Spleen (tissue), 11 donors: ENCODE data around the gene GPR62. TPM values are rescaled to one million over a fixed set of nuclear protein-coding genes. Genes with fewer than 3 reads are reported as not detected.

Experiments
- DNase-seq: peaks from one replicate; pipeline ENCODE4 v3.0.0-alpha.2; 2020
- H3K27ac ChIP-seq, 8 donors: fragments of 200-600 bp; sonication (generic) in 7 of 8; 1 replicate in 4 of 8; 2 replicates in 4 of 8; pipeline versions ENCODE4 v1.5.0 to v1.8.0; 2016 to 2021; ENCODE audit warnings: inconsistent platforms in 4 of 8, mild to moderate bottlenecking in 4 of 8, moderate library complexity in 1 of 8
- H3K27me3 ChIP-seq, 7 donors: fragments of 200-600 bp; sonication (generic) in 6 of 7; replicated peaks in 1 of 7; 1 replicate in 4 of 7; 2 replicates in 3 of 7; pipeline versions ENCODE4 v1.5.0 to v1.8.0; 2016 to 2021; ENCODE audit warnings: inconsistent platforms in 3 of 7, mild to moderate bottlenecking in 1 of 7
- H3K36me3 ChIP-seq, 6 donors: fragments of 200-600 bp; sonication (generic) in 5 of 6; 1 replicate in 4 of 6; 2 replicates in 2 of 6; pipeline versions ENCODE4 v1.5.0 to v1.8.0; 2016 to 2021; ENCODE audit warnings: inconsistent platforms in 2 of 6
- H3K4me1 ChIP-seq, 6 donors: fragments of 200-600 bp; sonication (generic) in 5 of 6; 1 replicate in 3 of 6; 2 replicates in 3 of 6; pipeline versions ENCODE4 v1.5.0 to v1.8.0; 2016 to 2021; ENCODE audit warnings: inconsistent platforms in 3 of 6
- H3K4me3 ChIP-seq, 8 donors: fragments of 200-600 bp; sonication (generic) in 7 of 8; 1 replicate in 4 of 8; 2 replicates in 4 of 8; pipeline versions ENCODE4 v1.5.0 to v1.8.0; 2016 to 2021; ENCODE audit warnings: inconsistent platforms in 4 of 8, mild to moderate bottlenecking in 4 of 8, moderate library complexity in 2 of 8
- H3K9me3 ChIP-seq, 8 donors: fragments of 200-600 bp; sonication (generic) in 7 of 8; 1 replicate in 4 of 8; 2 replicates in 4 of 8; pipeline versions ENCODE4 v1.5.0 to v1.8.0; 2016 to 2021; ENCODE audit warnings: inconsistent platforms in 4 of 8
- POLR2A ChIP-seq, 3 donors: fragments of 450-650 bp; IDR thresholded peaks; one replicate each; pipeline ENCODE4 v1.5.1; 2017; ENCODE audit warnings: antibody characterized with exemption in 3 of 3, mild to moderate bottlenecking in 1 of 3
- POLR2AphosphoS5 ChIP-seq, 3 donors: sonication (generic); formaldehyde crosslinking; IDR thresholded peaks; one replicate each; pipeline ENCODE4 v1.5.1; 2017; ENCODE audit warnings: antibody characterized with exemption in 3 of 3
- WGBS, 5 donors: extraction: QIAGEN DNeasy Blood & Tissue Kit in 3 of 5; methylation state at CpG; one replicate each; pipeline versions ENCODE4 v1.1.5 to v1.1.7; 2013 to 2018; 5-methylcytosine and 5-hydroxymethylcytosine counted together
- intact Hi-C: fragments of 100-400 bp; cut with DNase I; formaldehyde crosslinking; loops from one replicate; pipeline ENCODE4 v1.15.0; 2023; ENCODE audit warnings: low total_unique reads
- polyA plus RNA-seq, 3 donors: library from polyadenylated mRNA; stranded (reverse); fragments of 200-250 nt; gene quantifications; one replicate each; pipeline ENCODE4 v1.2.1, GENCODE V29; 2013
- small RNA-seq, 4 donors: library from RNA; depleted of rRNA; stranded (forward); fragments of <200 nt; gene quantifications; one replicate each; pipeline ENCODE3, GENCODE V24; 2016
- total RNA-seq, 7 donors: library from RNA; depleted of rRNA in 3 of 7; stranded (reverse); fragments of >200 nt in 3 of 7; fragmentation: NEBNext Ultra II Directional in 4 of 7; extraction: Animal tissue kit (Norgen Biotek cat#: 25700) in 4 of 7; gene quantifications; one replicate each; pipeline versions ENCODE4 v1.1.0 to v1.2.1, GENCODE V29; 2016 to 2021
- TF ChIP-seq, protein P1 (sequence below), 11 experiments: fragments of 200-600 bp in 7 of 11; fragments of 450-650 bp in 4 of 11; sonication (generic) in 4 of 11; IDR thresholded peaks in 8 of 11; conservative IDR thresholded peaks in 3 of 11; 1 replicate in 7 of 11; 2 replicates in 4 of 11; pipeline versions ENCODE4 v1.4.0 to v1.8.0; 2016 to 2021; ENCODE audit warnings: antibody characterized with exemption in 11 of 11, inconsistent platforms in 4 of 11, mild to moderate bottlenecking in 1 of 11
- donor health status: healthy with polysubstance abuse.
- donor health status: DM: no; HTN: no; CAD: no; lungs with moderate emphysema.
- donor health status: DM: no; HTN: no; CAD: no.
- donor health status: Bipolar disorder and iron deficiency.
- donor health status: healthy.
- donor health status: DM: no; HTN: no; CAD: no.
- donor health status: DM: yes; HTN: yes; CAD: no.

GPR62 gene
- total and polyA plus RNA-seq, 10 donors, result 0.04 to 0.39 (median 0.05) TPM; not detected in 6

DNA sequence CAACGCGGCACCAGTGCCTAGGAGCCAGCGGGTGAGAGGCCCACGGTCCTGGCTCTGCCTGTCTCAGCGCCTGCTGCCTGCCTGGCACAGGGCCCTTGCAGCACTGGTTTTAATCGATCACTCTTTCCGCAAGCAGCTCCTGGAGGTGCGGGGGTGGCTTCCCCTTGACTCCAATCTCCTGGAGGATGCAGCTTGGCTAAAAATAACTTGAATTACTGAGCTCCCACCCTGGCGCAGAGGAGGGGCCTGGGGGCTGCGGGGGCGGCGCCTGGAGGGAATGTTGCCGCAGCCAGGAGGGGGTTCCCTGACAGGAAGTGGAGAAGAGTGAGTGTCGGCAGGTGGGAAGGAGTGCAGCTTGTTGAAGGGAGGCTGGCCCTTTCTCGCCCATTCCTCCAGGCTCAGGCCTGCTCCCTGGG is 50.4 kb downstream of the GPR62 start:
- Histone ChIP-seq H3K27ac (peak overlapping the region in 7 of 8 donors; percentile 13 to 66 (median 51)), H3K9me3 (no peaks in the 10 kb centered on the region), H3K4me1 (peaks cover 15 to 46% (median 39%) of the 10 kb centered on the region in 6 donors), H3K4me3 (no peak overlapping the region), H3K36me3 (no peaks in the 10 kb centered on the region), H3K27me3 (no peaks in the 10 kb centered on the region)
- DNase-seq, result no peak
- TF ChIP-seq POLR2A (IDR thresholded peaks at IDR 0.05) (no peak), POLR2AphosphoS5 (IDR thresholded peaks at IDR 0.05) (peak in 2 of 3 donors; percentile 55 to 56)
- intact Hi-C loops, result loop anchor here (10.0 kb wide), 1 partner anchor 49 kb away; the partner anchor contains the start of gene DUSP7
- WGBS, 5 donors, result 20 to 37% (median 30%) methylated on average over 14 to 15 of the region's 15 CpGs

DNA sequence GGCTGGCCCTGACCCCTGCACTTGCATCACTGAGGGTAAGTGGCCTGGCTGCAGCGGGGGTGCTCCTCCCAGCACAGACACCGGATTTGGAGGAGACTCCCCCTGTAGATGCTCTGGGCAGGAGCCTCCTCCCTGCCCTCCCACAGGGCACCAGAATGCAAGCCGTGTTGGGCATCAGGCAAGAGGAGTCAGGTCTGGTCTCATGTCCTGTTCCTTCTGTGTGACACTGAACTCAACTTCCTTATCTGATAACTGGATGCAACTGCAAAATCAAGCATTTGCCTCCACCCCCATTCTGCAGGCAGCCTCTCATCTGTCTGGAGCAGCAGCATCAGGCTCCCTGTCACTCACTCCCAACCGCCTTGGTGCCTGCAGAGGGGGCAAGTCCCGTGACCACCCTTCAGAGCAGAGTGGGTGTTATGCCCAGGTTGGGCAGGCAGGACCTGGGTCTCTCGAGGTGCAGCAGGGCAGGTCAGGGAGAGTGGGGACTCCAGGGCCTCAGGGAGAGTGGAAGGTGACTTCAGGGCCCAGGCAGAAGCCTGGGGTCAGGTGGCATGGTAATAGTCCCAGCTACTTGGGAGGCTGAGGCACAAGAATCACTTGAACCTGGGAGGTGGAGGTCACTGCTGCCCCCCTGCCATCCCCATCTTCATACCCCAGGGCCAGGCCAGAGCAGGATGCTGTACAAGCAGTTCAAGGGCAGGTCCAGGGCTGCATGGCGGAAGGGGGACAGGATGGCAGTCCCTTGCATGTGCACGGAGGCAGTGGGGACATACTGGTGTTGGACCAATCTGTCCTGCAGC is 51.0 kb downstream of the GPR62 start:
- intact Hi-C loops, result loop anchor here (10.0 kb wide), 1 partner anchor 49 kb away; the partner anchor contains the start of gene DUSP7
- Histone ChIP-seq H3K27me3 (no peaks in the 10 kb centered on the region), H3K4me1 (peaks cover 15 to 45% (median 37%) of the 10 kb centered on the region in 6 donors), H3K4me3 (no peak overlapping the region), H3K9me3 (no peaks in the 10 kb centered on the region), H3K36me3 (no peaks in the 10 kb centered on the region), H3K27ac (peak overlapping the region in 6 of 8 donors; percentile 13 to 66 (median 51))
- TF ChIP-seq POLR2AphosphoS5 (IDR thresholded peaks at IDR 0.05) (peak in 2 of 3 donors; percentile 43 to 44), POLR2A (IDR thresholded peaks at IDR 0.05) (no peak)
- TF ChIP-seq, protein P1, sequence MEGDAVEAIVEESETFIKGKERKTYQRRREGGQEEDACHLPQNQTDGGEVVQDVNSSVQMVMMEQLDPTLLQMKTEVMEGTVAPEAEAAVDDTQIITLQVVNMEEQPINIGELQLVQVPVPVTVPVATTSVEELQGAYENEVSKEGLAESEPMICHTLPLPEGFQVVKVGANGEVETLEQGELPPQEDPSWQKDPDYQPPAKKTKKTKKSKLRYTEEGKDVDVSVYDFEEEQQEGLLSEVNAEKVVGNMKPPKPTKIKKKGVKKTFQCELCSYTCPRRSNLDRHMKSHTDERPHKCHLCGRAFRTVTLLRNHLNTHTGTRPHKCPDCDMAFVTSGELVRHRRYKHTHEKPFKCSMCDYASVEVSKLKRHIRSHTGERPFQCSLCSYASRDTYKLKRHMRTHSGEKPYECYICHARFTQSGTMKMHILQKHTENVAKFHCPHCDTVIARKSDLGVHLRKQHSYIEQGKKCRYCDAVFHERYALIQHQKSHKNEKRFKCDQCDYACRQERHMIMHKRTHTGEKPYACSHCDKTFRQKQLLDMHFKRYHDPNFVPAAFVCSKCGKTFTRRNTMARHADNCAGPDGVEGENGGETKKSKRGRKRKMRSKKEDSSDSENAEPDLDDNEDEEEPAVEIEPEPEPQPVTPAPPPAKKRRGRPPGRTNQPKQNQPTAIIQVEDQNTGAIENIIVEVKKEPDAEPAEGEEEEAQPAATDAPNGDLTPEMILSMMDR (IDR thresholded peaks at IDR 0.05 in 8 of 11, conservative IDR thresholded peaks at IDR 0.05 in 3 of 11), result no peak
- WGBS, 5 donors, result 18 to 53% (median 50%) methylated on average over 2 to 8 of the region's 8 CpGs
- no peak for DNase-seq

DNA sequence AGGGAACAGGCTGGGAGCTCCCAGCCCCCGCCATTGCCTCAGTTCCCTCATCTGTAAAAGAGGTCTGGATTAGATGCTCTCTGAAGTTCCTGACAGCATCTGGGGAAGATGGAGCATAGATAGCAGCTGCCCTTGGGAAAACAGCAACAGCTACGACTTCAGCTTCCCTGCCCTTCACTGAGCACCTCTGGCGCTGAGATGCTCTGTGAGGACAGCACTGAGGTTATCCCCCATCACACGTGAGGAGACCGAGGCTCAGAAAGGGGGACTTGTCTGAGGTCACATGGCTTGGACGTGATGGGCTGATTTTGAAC is 51.6 kb downstream of the GPR62 start:
- WGBS, 5 donors, result 73 to 90% (median 88%) methylated on average over 5 to 6 of the region's 6 CpGs
- intact Hi-C loops, result loop anchor here (10.0 kb wide), 1 partner anchor 48 kb away; the partner anchor contains the start of gene DUSP7
- peak overlapping the region in 1 of 8 donors; percentile 66 for H3K27ac ChIP-seq
- H3K27me3 ChIP-seq, result no peaks in the 10 kb centered on the region
- no peak overlapping the region for H3K4me3 ChIP-seq
- H3K4me1 ChIP-seq, result peaks cover 15 to 39% (median 32%) of the 10 kb centered on the region in 6 donors
- no peaks in the 10 kb centered on the region for H3K9me3 ChIP-seq
- no peak for DNase-seq
- TF ChIP-seq POLR2A (IDR thresholded peaks at IDR 0.05), result no peak
- TF ChIP-seq, protein P1 (IDR thresholded peaks at IDR 0.05 in 8 of 11, conservative IDR thresholded peaks at IDR 0.05 in 3 of 11), result no peak
- TF ChIP-seq POLR2AphosphoS5 (IDR thresholded peaks at IDR 0.05), result no peak
- H3K36me3 ChIP-seq, result no peaks in the 10 kb centered on the region

Small RNA genes lying within 50 kb of the gene (small RNA-seq; reads per million reads assigned to genes)
- gene AC115284.1, result 0 reads per million in 4 donors

Other genes with a start within 250 kb of the GPR62 start
- 1 to 10 TPM; 1.1 to 2.7 (median 1.8) TPM for gene GRM2, start 248.3 kb upstream of the GPR62 start, total RNA-seq
- 1 to 10 TPM in 1 of 3 donors, under 1 TPM in 2; 0.17 to 1.1 (median 0.61) TPM for gene GRM2, start 248.3 kb upstream of the GPR62 start, polyA plus RNA-seq
- gene IQCF6, start 176.1 kb upstream of the GPR62 start, total RNA-seq, result not detected
- gene IQCF6, start 176.1 kb upstream of the GPR62 start, polyA plus RNA-seq, result not detected
- not detected for gene IQCF2, start 93.8 kb upstream of the GPR62 start, total RNA-seq
- not detected for gene IQCF2, start 93.8 kb upstream of the GPR62 start, polyA plus RNA-seq
- not detected for gene IQCF5, start 79.8 kb upstream of the GPR62 start, total RNA-seq
- not detected for gene IQCF5, start 79.8 kb upstream of the GPR62 start, polyA plus RNA-seq
- not detected for gene IQCF1, start 52.0 kb upstream of the GPR62 start, total RNA-seq
- gene IQCF1, start 52.0 kb upstream of the GPR62 start, polyA plus RNA-seq, result not detected
- gene RRP9, start 13.5 kb upstream of the GPR62 start, total RNA-seq, result 10 to 100 TPM in 6 of 7 donors, 1 to 10 TPM in 1; 9.5 to 20.6 (median 12.5) TPM
- 10 to 100 TPM; 18.5 to 26.6 (median 21.2) TPM for gene RRP9, start 13.5 kb upstream of the GPR62 start, polyA plus RNA-seq
- gene PARP3, start 13.0 kb upstream of the GPR62 start, total RNA-seq, result 10 to 100 TPM; 23.1 to 34.2 (median 28.2) TPM
- gene PARP3, start 13.0 kb upstream of the GPR62 start, polyA plus RNA-seq, result 10 to 100 TPM in 2 of 3 donors, 1 to 10 TPM in 1; 8.2 to 18.9 (median 16.5) TPM
- gene PCBP4, start 12.1 kb downstream of the GPR62 start, total RNA-seq, result 10 to 100 TPM; 17.1 to 24.6 (median 20.7) TPM
- 10 to 100 TPM; 12.8 to 41.7 (median 23.2) TPM for gene PCBP4, start 12.1 kb downstream of the GPR62 start, polyA plus RNA-seq
- gene ABHD14B, start 18.7 kb downstream of the GPR62 start, total RNA-seq, result 10 to 100 TPM; 33.8 to 74.9 (median 56.3) TPM
- 10 to 100 TPM; 60.1 to 71.4 (median 66.8) TPM for gene ABHD14B, start 18.7 kb downstream of the GPR62 start, polyA plus RNA-seq
- gene ABHD14A, start 19.7 kb downstream of the GPR62 start, total RNA-seq, result 10 to 100 TPM in 4 of 7 donors, 1 to 10 TPM in 3; 8.7 to 23.9 (median 12.3) TPM
- gene ABHD14A, start 19.7 kb downstream of the GPR62 start, polyA plus RNA-seq, result 10 to 100 TPM; 18.7 to 26.7 (median 22.1) TPM
- 10 to 100 TPM; 16.7 to 31.1 (median 26.0) TPM for gene ACY1, start 28.2 kb downstream of the GPR62 start, total RNA-seq
- gene ACY1, start 28.2 kb downstream of the GPR62 start, polyA plus RNA-seq, result 10 to 100 TPM; 28.1 to 29.8 (median 29.2) TPM
- 1,000 to 10,000 TPM in 4 of 7 donors, 100 to 1,000 TPM in 3; 684 to 1,403 (median 1,036) TPM for gene RPL29, start 40.5 kb downstream of the GPR62 start, total RNA-seq
- gene RPL29, start 40.5 kb downstream of the GPR62 start, polyA plus RNA-seq, result 1,000 to 10,000 TPM; 3,003 to 4,302 (median 4,113) TPM
- 10 to 100 TPM; 31.5 to 68.6 (median 42.6) TPM for gene DUSP7, start 101.2 kb downstream of the GPR62 start, total RNA-seq
- gene DUSP7, start 101.2 kb downstream of the GPR62 start, polyA plus RNA-seq, result 10 to 100 TPM in 1 of 3 donors, 1 to 10 TPM in 2; 5.4 to 20.1 (median 6.9) TPM
- gene POC1A, start 199.0 kb downstream of the GPR62 start, total RNA-seq, result 1 to 10 TPM; 1.6 to 4.4 (median 2.5) TPM
- 1 to 10 TPM; 2.4 to 3.2 (median 3.2) TPM for gene POC1A, start 199.0 kb downstream of the GPR62 start, polyA plus RNA-seq
- 10 to 100 TPM; 25.3 to 40.8 (median 33.8) TPM for gene ALAS1, start 242.8 kb downstream of the GPR62 start, total RNA-seq
- 10 to 100 TPM; 13.0 to 25.3 (median 15.4) TPM for gene ALAS1, start 242.8 kb downstream of the GPR62 start, polyA plus RNA-seq